ENCODE measurements around the gene MYL3.
"Not testable (repeated sequence)": the region's sequence is repeated elsewhere in the genome, so short reads cannot be mapped to it uniquely, and the experiment has no call there.

Gene MYL3

DNA sequence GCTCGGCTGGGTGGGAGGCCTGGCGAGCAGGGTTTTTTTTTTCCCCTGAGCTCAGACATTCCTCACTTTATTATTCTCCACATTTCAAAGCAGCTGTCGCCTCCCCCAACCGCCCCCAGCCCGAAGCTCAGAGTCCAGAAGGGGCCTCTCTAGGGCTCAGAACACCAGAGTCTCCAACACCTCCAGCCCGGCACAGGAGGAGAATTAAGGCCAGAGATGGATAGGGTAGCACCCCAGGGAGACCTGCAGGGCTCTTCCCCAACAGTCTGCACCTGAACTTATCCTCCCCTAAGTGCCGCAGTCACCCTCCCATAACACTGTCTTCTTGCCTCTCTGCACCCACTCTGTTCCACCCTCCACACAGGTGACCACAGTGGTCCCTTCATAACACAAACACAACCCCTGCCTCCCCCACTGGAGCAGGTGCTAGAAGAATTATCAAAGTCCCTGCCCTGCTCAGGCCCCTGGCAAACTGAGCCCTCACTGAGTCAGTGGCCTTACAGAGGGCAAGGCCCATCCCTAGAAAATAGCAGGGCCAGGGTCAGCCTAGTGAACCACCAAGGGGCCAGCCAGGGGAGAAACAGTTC is 14.1 kb downstream of the MYL3 start:
- DNase-seq, result no peak

DNA sequence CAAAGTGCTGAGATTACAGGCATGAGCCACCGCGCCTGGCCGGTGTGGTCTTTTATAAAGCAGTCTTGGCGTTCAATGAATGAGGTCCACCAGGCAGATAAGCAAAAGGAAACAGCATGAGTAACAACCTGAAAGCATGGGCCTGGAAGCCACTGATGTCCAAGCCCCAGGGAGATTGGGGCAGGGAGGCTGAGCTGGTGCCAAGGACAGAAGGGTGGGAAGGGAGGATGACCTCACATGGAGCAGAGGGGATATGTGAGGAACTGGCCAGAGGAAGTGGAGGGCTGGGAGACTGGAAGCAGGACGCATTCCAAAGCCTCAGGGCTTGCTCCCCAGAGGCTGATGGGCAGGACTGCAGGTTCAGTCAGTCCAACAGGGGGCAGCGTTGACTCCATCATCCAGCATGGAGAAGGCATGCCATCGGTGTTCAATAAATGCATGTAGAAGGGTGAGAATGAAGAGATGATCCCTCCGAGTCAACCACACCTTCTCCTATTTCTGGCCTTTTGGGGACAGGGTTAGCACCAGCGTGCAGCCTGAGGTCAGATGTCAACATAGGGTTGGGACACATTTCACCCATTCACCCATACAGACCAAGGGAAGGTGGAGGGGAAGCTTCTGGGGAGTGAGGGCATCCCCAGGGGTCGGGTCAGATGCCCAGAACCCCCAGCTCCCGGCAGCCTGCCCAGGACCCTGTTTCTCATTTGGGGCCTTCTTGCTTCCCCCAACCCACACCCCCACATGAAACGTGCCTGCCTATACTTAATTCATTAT is 14.8 kb downstream of the MYL3 start:
- peak; percentile 24 for DNase-seq

DNA sequence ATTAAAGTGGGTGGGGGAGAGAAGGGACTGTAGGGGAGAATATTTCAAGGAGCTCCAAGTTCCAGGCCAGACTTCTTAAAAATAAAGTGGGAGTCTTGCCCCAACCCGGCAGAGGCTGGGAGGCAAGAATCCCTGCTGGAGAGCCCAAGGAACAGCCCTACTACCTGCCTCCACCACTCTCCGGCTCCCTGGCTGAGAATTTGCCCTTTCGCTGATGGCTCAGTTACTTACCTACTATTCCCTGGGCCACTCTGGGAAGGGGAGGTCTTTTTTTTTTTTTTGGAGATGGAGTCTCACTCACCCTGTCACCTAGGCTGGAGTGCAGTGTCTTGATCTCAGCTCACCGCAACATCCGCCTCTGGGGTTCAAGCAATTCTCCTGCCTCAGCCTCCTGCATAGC is 15.5 kb downstream of the MYL3 start:
- DNase-seq, result no peak

DNA sequence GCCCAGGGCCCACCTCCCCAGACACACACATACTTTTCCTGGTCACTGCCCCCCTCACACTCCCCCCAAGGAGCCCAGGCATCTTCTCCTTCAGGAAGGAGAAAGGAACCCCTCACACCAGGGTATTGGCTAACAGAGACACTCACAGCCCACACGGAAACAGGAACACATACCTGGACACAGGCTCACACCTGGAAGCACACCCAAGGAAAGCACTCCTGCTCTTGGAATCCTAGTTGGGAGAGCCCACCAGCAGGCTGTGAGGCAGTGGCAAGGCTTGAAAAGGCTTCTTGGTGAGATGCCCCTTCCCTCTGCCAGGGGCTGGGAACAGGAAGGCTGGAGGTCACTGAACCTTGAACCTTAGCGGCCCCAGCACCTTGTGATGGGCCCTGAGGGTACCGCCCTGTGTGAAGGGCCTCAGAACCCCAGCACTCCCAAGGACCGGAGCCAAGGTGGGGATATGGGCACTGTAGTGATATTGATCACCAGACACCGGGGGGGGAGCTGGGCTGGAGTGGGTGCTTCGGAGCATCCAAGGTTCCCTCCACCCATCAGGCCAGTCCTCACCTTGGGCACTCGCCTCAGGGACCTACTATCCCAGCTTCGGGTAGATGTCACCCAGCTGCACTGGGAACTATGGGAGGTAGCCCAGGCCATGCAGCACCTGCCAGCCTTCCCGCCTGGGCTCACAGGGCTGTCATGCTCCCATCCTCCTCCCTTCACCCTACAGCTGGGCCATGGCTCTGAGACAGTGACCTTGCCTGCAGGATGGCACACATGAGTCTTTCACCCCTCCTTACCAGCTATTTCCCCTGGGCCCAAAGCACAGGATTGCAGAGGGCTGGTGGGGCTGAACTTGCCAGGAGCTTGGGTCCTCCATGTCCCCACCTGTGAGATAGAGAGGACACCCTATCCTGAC is 16.4 kb downstream of the MYL3 start:
- DNase-seq, result no peak

DNA sequence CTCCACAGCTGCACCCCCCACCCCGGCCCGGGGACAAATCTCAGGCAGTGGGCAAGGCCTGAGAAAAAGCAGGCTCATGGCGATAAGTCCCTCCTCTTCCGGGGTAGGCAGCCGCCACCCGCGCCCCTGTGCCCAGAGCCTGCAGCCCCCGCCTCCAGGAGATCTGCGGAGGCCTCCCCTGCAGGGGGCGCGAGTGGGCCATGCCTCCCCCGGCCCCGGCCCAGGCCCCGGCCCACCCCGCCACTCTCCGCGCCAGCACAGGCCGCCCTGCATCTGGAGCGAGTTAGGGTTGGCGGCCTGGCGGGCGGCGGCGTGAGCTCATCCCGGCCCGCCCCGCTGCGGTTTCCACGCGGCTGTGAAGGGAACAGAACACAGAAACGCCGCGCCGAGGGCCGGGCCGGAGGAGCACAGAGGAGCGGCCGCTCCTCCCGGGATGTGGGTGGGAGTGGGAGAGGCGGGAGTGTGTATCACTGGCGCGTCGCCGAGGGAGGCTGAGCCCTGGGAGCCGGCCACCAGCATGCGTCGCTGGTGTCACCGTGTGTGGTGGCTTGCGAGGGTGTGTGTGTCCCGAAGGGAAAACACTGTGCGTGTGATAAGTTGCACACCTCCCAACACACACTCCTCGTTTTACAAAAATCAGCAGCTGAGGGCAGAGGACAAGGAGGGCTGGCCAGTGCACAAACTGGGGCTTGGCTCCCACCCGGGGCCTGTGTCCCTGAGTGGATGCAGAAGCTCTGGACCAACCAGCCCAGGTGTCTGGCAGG is 17.2 kb downstream of the MYL3 start:
- peak; percentile 82 for DNase-seq

DNA sequence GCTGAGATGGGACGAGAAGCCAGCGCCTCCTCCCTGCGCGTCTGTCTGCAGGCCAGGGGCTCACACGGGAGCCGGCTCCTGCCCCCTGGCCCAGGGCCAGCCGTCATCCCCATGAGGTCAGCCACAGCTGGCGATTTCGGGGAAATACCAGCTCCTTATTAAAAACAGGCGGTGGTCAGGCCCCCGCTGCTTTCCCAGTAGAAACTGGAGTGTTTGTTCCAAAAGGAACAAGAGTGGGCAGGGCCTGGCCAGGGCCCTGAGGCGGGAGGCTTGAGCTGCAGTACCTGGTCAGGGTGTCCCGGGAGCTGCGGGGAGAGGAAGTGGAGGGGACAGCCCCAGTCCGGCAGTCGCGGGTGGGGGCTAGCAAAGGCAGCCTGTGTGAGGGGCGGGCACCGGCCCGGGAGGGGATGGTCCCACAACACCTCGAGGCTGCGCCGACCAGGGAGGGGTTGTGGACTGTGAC is 17.8 kb downstream of the MYL3 start:
- no peak for DNase-seq

DNA sequence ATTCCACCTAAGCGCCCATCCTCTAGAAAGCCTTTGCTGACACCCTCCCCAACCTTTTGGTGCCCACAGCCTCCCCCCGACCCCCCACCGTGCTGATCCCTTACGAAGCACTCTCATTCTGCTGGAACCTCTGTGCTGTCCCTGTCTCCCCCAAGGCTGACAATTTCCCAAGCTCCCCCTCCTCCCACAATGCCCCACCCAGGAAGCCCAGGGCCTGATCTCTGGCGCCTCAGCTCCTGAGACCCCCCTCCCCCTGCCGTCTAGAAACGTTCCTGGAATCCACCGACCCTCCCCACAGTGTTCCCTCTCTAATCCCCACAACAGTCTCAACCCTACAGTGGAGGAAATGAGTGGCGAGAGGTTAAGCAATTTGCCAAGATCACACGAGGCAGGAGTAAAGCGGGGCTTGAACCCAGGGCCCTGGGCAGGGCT is 18.3 kb downstream of the MYL3 start:
- no peak for DNase-seq

DNA sequence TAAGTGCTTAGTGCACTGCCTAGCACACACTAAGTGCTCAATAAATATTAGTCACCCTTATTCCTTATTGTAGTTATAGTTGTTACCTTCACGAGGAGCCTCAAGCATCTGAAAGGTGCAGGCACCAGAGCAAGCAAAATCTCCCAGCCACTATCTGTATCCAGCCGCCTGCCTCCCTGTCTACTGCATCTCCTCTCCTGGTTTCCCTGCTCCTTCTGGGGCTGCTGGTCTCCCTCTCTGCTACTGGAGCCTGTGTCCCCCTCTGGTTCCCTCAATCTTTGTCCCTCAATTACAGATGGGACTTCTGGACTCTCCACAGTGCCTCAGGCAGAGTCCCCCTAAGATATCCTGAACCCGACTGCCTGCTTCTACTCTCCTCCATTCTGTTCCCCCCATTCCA is 18.8 kb downstream of the MYL3 start:
- no peak for DNase-seq

DNA sequence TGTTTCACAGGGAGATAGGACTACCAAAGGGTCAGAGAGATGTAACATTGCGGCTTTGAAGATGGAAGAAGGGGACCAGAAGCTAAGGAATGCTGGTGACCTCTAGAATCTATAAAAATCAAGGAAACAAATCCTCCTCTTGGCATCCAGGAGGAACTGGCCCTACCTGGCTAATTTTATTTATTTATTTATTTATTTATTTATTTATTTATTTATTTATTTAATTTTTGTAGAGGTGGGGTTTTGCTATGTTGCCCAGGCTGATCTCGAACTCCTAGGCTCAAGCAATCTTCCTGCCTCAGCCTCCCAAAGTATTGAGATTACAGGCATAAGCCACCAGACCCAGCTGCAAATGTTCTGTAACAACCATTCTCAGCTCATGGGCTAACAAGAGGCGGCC is 19.7 kb downstream of the MYL3 start:
- DNase-seq, result no peak

DNA sequence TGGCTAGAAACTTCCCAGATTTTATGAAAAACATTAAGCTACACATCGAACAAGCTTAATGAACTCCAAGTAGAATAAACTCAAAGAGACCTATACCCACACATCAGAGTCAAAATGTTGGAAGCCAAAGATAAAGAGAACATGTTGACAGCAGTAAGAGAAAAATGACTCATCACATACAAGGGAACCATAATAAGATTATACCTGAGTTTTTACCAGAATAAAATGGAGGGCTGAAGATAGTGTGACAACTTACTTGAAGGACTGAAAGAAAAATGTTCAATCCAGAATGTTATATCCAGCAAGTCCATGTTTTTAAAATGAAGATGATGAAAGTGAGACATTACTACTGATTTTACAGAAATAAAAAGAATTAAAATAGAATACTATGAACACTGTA is 22.8 kb downstream of the MYL3 start:
- DNase-seq, result no peak

DNA sequence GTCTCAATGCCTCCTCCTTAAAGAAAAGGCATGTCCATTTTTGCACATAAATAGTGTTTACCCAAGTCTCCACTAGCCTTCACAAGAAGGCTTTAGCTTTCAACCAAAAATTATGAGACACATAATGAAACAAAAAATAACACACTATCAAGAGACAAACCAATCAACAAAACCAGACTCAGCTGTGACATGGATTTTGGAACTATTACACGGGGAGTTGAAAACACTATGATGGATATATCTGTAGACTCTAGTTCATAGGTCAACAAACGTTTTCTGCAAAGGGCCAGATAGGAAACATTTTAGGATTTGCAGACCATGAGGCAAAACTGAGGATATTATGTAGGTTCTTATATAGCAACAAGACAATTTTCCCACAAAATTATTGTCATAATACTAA is 24.9 kb downstream of the MYL3 start:
- DNase-seq, result no peak

DNA sequence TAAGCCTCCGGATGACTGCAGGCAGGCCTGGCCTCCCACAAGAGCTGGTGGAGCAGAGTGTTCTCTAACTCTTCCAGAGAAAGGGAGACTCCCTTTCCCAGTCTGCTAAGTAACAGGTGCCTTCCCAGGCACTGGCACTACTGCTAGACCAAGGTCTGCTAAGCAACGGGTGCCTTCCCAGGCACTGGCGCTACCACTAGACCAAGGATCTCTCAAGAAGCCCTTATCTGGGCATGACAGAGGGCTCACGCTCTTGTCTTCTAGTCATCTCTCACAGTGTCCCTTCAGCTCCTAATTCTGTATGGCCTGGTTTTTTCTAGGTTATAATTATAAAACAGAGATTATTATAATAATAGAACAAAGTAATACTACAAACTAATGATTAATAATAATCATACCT is 27.8 kb downstream of the MYL3 start:
- DNase-seq, result no peak

DNA sequence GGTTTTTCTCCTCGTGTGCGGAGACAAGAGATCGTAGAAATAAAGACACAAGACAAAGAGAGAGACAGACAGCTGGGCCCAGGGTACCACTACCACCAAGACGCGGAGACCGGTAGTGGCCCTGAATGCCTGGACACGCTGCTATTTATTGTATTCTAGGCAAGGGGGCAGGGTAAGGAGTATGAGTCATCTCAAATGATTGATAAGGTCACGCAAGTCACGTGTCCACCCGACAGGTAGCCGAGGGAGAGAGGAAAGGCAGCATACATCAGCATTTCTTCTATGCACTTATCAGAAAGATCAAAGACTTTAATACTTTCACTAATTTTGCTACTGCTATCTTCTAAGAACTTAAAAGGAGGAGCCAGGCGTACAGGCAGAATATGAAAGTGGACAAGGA is 28.2 kb downstream of the MYL3 start:
- DNase-seq, result no peak

DNA sequence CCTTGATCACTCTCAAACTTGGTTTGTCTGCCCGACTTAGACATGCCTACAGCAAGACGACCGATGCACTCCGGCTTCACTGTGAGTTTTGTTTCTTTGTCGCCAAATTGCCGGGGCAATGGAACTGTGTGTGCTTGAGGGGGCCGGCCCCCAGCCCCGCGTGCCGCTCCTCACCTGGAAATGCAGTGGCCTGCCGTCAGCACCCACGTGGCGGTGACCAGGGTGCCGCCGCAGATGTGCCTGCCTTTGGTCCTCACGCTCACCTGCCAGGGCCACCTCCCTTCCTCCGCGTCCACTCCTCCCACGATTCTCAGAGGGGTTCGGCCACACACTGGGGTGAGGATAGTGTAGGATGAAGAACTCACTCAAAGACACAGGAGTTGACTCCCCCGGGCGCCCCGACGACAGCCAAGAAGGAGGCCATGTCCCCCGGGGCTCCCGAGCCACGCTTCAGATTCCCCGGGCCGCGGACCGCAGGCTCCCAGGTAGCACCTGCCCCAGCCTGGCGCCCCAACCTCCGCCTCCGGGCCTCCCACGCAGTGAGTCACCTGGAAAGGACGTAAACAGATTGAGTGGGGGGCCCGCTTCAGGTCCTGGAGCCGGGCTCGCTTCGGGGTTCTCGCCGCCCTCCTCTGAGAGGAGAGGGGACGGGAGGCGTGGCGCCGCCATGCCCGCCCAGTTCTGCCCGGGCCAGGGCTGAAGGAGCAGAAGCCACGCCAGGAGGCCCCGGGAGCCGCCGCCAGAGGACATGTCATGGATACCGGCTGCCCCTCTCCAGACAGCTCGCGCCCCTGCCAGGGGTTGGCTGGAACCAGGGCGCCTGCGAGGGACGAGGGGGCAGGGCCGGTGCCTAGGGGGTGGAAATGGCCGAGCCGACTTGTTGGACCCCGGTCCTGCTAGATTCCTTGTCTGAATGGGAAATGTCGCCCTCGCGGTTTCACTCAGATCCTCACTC is 29.6 kb downstream of the MYL3 start:
- DNase-seq, result no peak

DNA sequence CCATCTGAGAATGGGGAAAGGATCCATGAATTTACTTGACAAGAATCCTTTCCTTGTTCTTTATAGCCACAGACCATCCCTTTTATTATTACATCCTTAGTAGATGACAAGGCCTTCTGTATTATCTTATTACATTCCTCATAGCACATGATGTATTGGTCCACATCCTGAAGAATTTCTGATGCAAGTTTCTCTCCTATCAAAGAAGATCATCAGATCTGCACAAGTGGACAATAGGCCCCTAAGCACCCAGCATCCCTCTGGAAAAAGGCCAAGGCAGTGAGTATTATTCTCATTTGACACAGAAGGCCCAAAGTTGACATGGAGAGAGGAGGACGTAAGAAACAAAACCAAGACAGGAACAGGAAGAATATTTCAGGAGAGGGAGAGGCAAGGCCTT is 31.4 kb downstream of the MYL3 start:
- no peak for DNase-seq

DNA sequence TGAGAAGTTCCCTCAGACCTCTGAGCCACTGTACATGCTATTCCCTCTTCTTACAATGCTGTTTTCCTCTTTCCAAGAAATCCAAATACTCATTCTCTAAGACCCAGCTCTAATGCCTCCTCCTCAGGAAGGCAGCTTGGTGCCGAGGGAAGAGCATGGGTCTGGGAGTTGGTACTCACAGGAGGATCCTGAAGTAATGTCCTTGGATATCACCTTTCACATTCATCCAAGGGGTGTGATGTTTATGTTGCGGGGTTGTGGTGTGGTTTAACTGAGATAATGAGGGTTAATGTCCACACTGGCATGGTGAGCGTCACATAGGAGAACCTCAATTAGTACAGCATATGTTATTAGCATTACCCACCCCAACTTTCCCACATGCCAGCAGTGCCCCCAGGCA is 31.9 kb downstream of the MYL3 start:
- no peak for DNase-seq

DNA sequence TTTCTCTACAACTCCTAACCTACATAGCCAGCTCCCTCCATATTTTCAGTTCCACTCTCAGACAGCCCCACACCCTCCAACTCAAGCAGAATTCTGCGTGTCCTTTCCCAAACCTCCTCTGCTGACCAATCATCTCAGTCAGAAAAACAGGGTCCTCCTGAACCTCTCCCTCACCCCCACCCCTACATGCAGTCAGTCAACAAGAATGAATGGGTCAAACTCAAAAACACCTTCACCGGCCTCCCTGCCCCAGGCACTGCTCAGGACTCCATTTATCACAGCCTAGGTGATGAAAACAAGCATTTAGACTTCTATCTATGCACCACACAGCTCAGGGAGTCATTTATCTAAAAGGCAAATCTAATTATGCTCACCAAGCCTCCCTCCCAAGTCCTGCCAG is 32.4 kb downstream of the MYL3 start:
- no peak for DNase-seq

DNA sequence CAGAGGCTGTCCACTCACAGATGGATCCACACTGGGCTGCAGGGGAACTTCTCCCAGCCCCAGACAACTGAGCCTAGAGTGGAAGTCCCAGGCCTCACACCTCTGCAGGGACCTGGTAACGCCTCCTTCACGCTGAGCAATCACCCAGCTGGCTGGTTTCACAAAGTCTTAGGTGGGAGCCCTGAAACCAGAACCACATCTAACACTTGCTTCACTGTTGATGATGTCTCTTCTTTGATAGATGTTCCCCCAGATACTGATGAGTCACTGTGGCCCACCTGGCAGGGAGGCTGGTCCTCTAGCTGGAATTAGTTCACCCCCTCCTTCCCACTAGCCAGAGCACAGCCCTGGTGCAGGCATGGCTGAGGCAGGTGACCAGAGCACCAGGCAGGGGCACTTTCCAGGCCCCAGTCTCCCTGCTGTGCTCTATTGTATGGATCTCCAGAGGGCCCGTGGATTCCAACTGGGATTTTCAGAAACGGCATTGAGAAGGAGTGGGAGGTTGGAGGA is 33.5 kb downstream of the MYL3 start:
- peak; percentile 25 for DNase-seq

DNA sequence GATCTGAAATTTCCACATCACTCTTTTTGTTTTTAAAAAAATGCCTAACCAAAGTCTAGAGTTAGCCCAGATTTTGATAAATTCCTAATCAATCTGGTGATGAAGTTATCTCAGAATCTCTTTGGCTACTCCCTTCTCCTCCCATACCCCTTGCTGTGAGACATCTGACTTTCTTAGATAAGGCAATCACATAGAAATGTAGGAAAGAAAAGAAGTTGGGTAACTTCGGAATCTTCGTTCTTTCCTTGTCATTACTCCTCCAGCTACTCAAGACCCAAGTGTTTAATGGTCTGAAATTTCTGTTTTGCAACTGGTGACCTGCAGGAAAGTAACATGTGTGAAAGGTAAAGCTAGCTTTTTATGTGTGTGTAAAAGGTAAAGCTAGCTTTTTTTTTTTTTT is 37.8 kb downstream of the MYL3 start:
- DNase-seq, result no peak

DNA sequence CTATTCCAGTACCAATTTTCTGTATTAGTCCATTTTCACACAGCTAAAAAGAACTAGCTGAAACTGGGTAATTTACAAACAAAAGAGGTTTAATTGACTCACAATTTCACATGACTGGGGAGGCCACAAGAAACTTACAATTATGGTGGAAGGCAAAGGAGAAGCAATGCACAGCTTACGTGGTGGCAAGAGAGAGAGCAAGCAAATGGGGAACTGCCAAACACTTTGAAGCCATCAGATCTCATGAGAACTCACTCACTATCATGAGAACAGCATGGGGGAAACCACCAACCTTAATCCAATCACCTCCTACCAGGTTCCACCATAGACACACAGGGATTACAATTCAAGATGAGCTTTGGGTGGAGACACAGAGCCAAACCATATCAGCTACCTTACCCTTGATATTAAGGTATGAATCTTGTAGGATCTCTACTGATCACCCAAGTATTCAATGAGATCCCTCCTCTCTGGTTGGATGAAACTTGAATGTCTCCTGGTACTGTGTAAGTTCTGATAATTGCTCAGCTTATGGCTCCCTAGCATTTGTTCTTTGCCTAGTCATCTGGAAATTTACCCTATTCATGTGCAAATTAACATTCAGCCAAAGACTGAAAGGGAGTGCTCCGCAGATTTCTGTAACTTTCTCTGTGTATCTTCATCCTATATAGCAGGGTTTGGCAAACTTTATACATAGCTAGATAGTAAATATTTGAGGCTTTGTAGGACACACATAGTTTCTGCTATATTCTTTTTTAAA is 38.9 kb downstream of the MYL3 start:
- DNase-seq, result no peak

DNA sequence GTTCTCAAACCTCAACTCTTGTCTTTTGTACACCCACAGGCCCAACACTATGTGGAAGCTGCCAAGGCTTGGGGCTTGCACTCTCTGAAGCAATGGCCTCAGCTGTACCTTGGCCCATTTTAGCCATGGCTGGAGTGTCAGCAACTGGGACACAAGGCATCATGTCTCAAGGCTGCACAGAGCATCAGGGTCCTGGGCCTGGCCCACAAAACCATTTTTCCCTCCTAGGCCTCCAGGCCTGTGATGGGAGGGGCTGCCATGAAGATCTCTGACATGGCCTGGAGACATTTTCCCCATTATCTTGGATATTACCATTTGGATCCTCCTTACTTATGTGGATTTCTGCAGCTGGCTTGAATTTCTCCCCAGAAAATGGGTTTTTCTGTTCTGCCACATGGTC is 39.9 kb downstream of the MYL3 start:
- DNase-seq, result not testable (repeated sequence)

All from CD4-positive, alpha-beta T cell treated with Interleukin-21 for 1 hour (primary cell).